Trophoblast cell (in vitro differentiated cells and primary cell): ENCODE measurements around the gene SLC35A4.

Source experiments
- DNase-seq, 2 donors: peaks; one replicate each; pipeline ENCODE4 v3.0.0-alpha.2; 2016
- H2AFZ ChIP-seq: 2 replicates; pipeline ENCODE4 v1.6.1; 2013; ENCODE audit warnings: low read length, moderate library complexity, mild to moderate bottlenecking; ENCODE audit not compliant: insufficient read depth, poor library complexity
- H2AK5ac ChIP-seq: 2 replicates; pipeline ENCODE4 v1.6.1; 2013; ENCODE audit warnings: mild to moderate bottlenecking, low read length
- H2BK120ac ChIP-seq: 2 replicates; pipeline ENCODE4 v1.6.1; 2013; ENCODE audit warnings: low read length, mild to moderate bottlenecking, moderate library complexity; ENCODE audit not compliant: insufficient read depth, poor library complexity
- H2BK12ac ChIP-seq: 2 replicates; pipeline ENCODE4 v1.6.1; 2013; ENCODE audit warnings: mild to moderate bottlenecking, low read length, moderate library complexity
- H2BK5ac ChIP-seq: 2 replicates; pipeline ENCODE4 v1.6.1; 2013; ENCODE audit warnings: low read length, low read depth, moderate library complexity, mild to moderate bottlenecking; ENCODE audit not compliant: poor library complexity
- H3K14ac ChIP-seq: 2 replicates; pipeline ENCODE4 v1.6.1; 2013; ENCODE audit warnings: mild to moderate bottlenecking, low read length
- H3K18ac ChIP-seq: 2 replicates; pipeline ENCODE4 v1.6.1; 2013; ENCODE audit warnings: mild to moderate bottlenecking, low read length
- H3K23ac ChIP-seq: 2 replicates; pipeline ENCODE4 v1.6.1; 2013; ENCODE audit warnings: low read length
- H3K27ac ChIP-seq: 2 replicates; pipeline ENCODE4 v1.5.1; 2013; ENCODE audit warnings: low read depth, mild to moderate bottlenecking, inconsistent platforms, low read length, moderate library complexity
- H3K27me3 ChIP-seq: 2 replicates; pipeline ENCODE4 v1.6.1; 2013; ENCODE audit warnings: inconsistent platforms, mild to moderate bottlenecking, low read length, moderate library complexity; ENCODE audit not compliant: insufficient read depth
- H3K36me3 ChIP-seq, 2 experiments: 1 replicate in 1 of 2; 2 replicates in 1 of 2; pipeline ENCODE4 v1.6.1; 2013; ENCODE audit warnings: low read length in 2 of 2, mild to moderate bottlenecking in 2 of 2, moderate library complexity in 1 of 2; ENCODE audit not compliant: insufficient read depth in 2 of 2, control insufficient read depth in 1 of 2
- H3K4ac ChIP-seq: 2 replicates; pipeline ENCODE4 v1.6.1; 2013; ENCODE audit warnings: low read depth, mild to moderate bottlenecking, low read length, moderate library complexity
- H3K4me1 ChIP-seq, 2 experiments: 1 replicate in 1 of 2; 2 replicates in 1 of 2; pipeline ENCODE4 v1.6.1; 2013; ENCODE audit warnings: low read length in 2 of 2, mild to moderate bottlenecking in 2 of 2, moderate library complexity in 1 of 2; ENCODE audit not compliant: insufficient read depth in 2 of 2, control insufficient read depth in 1 of 2
- H3K4me2 ChIP-seq: 2 replicates; pipeline ENCODE4 v1.6.1; 2013; ENCODE audit warnings: inconsistent platforms, mild to moderate bottlenecking, low read length, moderate library complexity
- H3K4me3 ChIP-seq: 2 replicates; pipeline ENCODE4 v1.5.1; 2013; ENCODE audit warnings: mild to moderate bottlenecking, low read depth, low read length, inconsistent platforms
- H3K79me1 ChIP-seq: one replicate; pipeline ENCODE4 v1.6.1; 2013; ENCODE audit warnings: low read length
- H3K79me2 ChIP-seq: 2 replicates; pipeline ENCODE4 v1.6.1; 2013; ENCODE audit warnings: low read length, mild to moderate bottlenecking; ENCODE audit not compliant: control insufficient read depth, insufficient read depth, poor library complexity
- H3K9ac ChIP-seq: 2 replicates; pipeline ENCODE4 v1.6.1; 2013; ENCODE audit warnings: mild to moderate bottlenecking, low read length
- H3K9me3 ChIP-seq: 2 replicates; pipeline ENCODE4 v1.6.1; 2013; ENCODE audit warnings: low read depth, mild to moderate bottlenecking, control low read depth, inconsistent platforms, low read length; ENCODE audit not compliant: insufficient read depth
- H4K12ac ChIP-seq: 2 replicates; pipeline ENCODE4 v1.6.1; 2013; ENCODE audit warnings: low read depth, mild to moderate bottlenecking, low read length, moderate library complexity
- H4K8ac ChIP-seq: 2 replicates; pipeline ENCODE4 v1.6.1; 2013; ENCODE audit warnings: low read depth, mild to moderate bottlenecking, low read length, moderate library complexity
- H4K91ac ChIP-seq: one replicate; pipeline ENCODE4 v1.6.1; 2013; ENCODE audit warnings: low read depth, mild to moderate bottlenecking, low read length, moderate library complexity
- WGBS: extraction: QIAGEN DNeasy Blood & Tissue Kit; methylation state at CpG from one replicate; pipeline ENCODE4 v1.1.7; 2013; ENCODE audit warnings: missing lambda C conversion rate; ENCODE audit not compliant: insufficient read length, insufficient coverage; ENCODE audit errors: extremely low coverage; 5-methylcytosine and 5-hydroxymethylcytosine counted together

The SLC35A4 gene

GRCh38 chr5:140571105-140571504 lies 6.5 kb downstream of the SLC35A4 start:
- H3K79me1 ChIP-seq, result no peaks in the 10 kb centered on the region
- no peak overlapping the region for H2BK120ac ChIP-seq
- no peak overlapping the region for H3K14ac ChIP-seq
- peaks cover 0 to 14% of the 10 kb centered on the region in 2 experiments for H3K4me1 ChIP-seq
- H3K36me3 ChIP-seq, result peaks cover 20 to 25% of the 10 kb centered on the region in 2 experiments
- no peak overlapping the region for H3K18ac ChIP-seq
- no peak overlapping the region for H2AK5ac ChIP-seq
- no peaks in the 10 kb centered on the region for H3K79me2 ChIP-seq
- no peak overlapping the region for H3K4ac ChIP-seq
- no peak overlapping the region for H2BK5ac ChIP-seq
- H4K8ac ChIP-seq, result no peak overlapping the region
- no peak overlapping the region for H4K12ac ChIP-seq
- no peak for DNase-seq
- no peak overlapping the region for H2AFZ ChIP-seq
- H3K27ac ChIP-seq, result no peak overlapping the region
- H2BK12ac ChIP-seq, result no peak overlapping the region
- no CpG with 5 or more reads among the region's 5 CpGs for WGBS
- H3K27me3 ChIP-seq, result no peaks in the 10 kb centered on the region
- H3K23ac ChIP-seq, result no peak overlapping the region
- H3K9me3 ChIP-seq, result peaks cover 3% of the 10 kb centered on the region
- no peak overlapping the region for H3K4me3 ChIP-seq
- no peak overlapping the region for H3K4me2 ChIP-seq
- no peak overlapping the region for H4K91ac ChIP-seq
- no peak overlapping the region for H3K9ac ChIP-seq

GRCh38 chr5:140573683-140574082 lies 9.1 kb downstream of the SLC35A4 start:
- Histone ChIP-seq H3K9me3 (peaks cover 3% of the 10 kb centered on the region), H2BK120ac (no peak overlapping the region), H3K79me2 (no peaks in the 10 kb centered on the region), H4K8ac (no peak overlapping the region), H3K4me2 (no peak overlapping the region), H3K4me1 (peaks cover 0 to 2% of the 10 kb centered on the region in 2 experiments), H3K18ac (no peak overlapping the region), H2BK5ac (no peak overlapping the region), H3K4ac (no peak overlapping the region), H3K9ac (no peak overlapping the region), H3K14ac (no peak overlapping the region), H3K36me3 (peaks cover 0 to 2% of the 10 kb centered on the region in 2 experiments), H2BK12ac (no peak overlapping the region), H3K27ac (no peak overlapping the region), H4K91ac (no peak overlapping the region), H3K4me3 (no peak overlapping the region), H2AFZ (no peak overlapping the region), H4K12ac (no peak overlapping the region), H2AK5ac (no peak overlapping the region), H3K27me3 (no peaks in the 10 kb centered on the region), H3K23ac (no peak overlapping the region), H3K79me1 (no peaks in the 10 kb centered on the region)
- no peak for DNase-seq
- no CpG with 5 or more reads among the region's 7 CpGs for WGBS

GRCh38 chr5:140574165-140574564 lies 9.5 kb downstream of the SLC35A4 start:
- H2AFZ ChIP-seq, result no peak overlapping the region
- no peak overlapping the region for H4K91ac ChIP-seq

GRCh38 chr5:140575309-140575708 lies 10.7 kb downstream of the SLC35A4 start:
- no peak overlapping the region for H3K9ac ChIP-seq
- H2BK12ac ChIP-seq, result no peak overlapping the region
- H3K14ac ChIP-seq, result no peak overlapping the region
- peak; percentile 64 to 79 for DNase-seq
- no peak overlapping the region for H4K8ac ChIP-seq
- H4K12ac ChIP-seq, result no peak overlapping the region
- H3K4me3 ChIP-seq, result no peak overlapping the region
- no peak overlapping the region for H3K4ac ChIP-seq
- no peak overlapping the region for H2AK5ac ChIP-seq
- no peaks in the 10 kb centered on the region for H3K4me1 ChIP-seq
- no CpG with 5 or more reads among the region's 8 CpGs for WGBS
- no peaks in the 10 kb centered on the region for H3K79me1 ChIP-seq
- H2BK5ac ChIP-seq, result no peak overlapping the region
- H3K36me3 ChIP-seq, result no peaks in the 10 kb centered on the region
- H3K27me3 ChIP-seq, result no peaks in the 10 kb centered on the region
- H2BK120ac ChIP-seq, result no peak overlapping the region
- no peak overlapping the region for H3K23ac ChIP-seq
- H2AFZ ChIP-seq, result no peak overlapping the region
- H4K91ac ChIP-seq, result no peak overlapping the region
- H3K4me2 ChIP-seq, result no peak overlapping the region
- H3K9me3 ChIP-seq, result peaks cover 3% of the 10 kb centered on the region
- no peak overlapping the region for H3K27ac ChIP-seq
- H3K79me2 ChIP-seq, result no peaks in the 10 kb centered on the region
- H3K18ac ChIP-seq, result no peak overlapping the region

More at GRCh38 chr5:140574165-140574564, 9.5 kb downstream of the SLC35A4 start:
- Histone ChIP-seq H3K23ac (no peak overlapping the region), H3K27ac (no peak overlapping the region), H3K4me1 (no peaks in the 10 kb centered on the region), H4K8ac (no peak overlapping the region), H3K14ac (no peak overlapping the region), H3K9me3 (peaks cover 3% of the 10 kb centered on the region), H3K36me3 (peaks cover 0 to 2% of the 10 kb centered on the region in 2 experiments), H2AK5ac (no peak overlapping the region), H4K12ac (no peak overlapping the region), H3K9ac (no peak overlapping the region), H3K18ac (no peak overlapping the region), H3K4me2 (no peak overlapping the region), H3K4me3 (no peak overlapping the region), H3K79me2 (no peaks in the 10 kb centered on the region), H2BK5ac (no peak overlapping the region), H3K79me1 (no peaks in the 10 kb centered on the region), H3K4ac (no peak overlapping the region), H2BK12ac (no peak overlapping the region), H2BK120ac (no peak overlapping the region), H3K27me3 (no peaks in the 10 kb centered on the region)
- no CpG with 5 or more reads among the region's 3 CpGs for WGBS
- DNase-seq, result no peak
